HG03045 (cell line): Measurements from ENCODE around the gene CWC22.
A peak's percentile ranks its signal among the peaks of the same experiment; 100 is the strongest.

ENCODE experiments used
- ATAC-seq: cut with Tn5 transposase; IDR thresholded peaks from one replicate; pipeline ENCODE4 v1.9.1; 2021; ENCODE audit warnings: mild to moderate bottlenecking, moderate library complexity; ENCODE audit not compliant: unreplicated experiment

Gene CWC22

DNA sequence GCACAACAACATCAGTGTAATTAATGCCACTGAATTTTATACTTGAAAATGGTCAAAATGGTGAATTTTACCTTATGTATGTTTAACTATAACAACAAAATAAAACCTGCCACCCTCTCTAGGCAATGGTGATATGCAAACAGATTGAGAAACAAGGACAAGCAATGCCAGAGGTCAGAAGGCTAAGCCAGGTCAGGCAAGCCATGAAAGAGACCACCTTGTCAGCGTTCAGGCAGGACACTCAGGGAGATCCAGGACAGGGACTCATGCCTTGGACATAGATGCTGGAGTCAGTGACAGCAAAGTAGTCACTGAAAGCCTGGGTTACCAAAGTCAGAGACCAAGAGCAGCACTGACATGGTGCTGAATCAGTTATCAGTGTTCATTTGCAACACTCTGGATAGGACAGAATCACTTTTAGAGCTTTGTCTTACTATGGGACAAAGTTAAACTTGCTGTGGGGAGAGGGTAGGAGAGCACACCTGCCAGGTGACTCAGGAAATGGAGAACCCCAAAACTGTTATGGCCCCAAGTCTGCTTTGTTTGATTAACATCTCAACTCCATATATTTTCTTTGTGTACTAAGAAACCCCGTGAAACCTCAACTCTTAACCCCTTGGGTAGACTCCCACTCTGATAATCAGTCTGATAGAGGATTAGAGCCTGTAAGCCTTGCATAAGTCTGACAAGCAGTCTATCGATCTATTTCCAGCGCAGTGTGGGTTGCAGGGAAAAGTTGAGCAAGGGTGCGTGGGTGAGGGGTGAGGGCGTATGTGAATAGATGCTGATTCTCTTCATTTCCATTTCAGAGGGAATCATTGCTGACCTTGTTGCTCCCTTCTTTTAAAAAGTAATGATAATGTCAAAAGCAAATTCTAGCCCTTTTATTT lies 97.0 kb downstream of the CWC22 start:
- no peak for ATAC-seq

DNA sequence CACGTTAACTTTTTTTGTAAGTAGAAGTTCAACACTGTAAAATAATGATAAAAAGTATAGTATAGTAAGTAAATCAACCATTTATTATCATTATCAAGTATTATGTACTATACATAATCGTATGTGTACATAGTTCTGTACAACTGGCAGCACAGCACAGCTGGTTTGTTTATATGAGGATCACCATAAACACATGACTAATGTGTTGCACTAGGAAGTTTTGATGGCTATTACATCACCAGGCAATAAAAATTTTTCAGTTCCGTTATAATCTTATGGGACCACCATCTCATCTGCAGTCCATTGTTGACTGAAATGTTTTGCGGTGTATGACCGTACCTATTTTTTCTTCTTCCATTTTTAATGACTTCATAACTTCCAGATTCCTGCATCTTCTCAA lies 106.4 kb downstream of the CWC22 start:
- ATAC-seq = no peak

DNA sequence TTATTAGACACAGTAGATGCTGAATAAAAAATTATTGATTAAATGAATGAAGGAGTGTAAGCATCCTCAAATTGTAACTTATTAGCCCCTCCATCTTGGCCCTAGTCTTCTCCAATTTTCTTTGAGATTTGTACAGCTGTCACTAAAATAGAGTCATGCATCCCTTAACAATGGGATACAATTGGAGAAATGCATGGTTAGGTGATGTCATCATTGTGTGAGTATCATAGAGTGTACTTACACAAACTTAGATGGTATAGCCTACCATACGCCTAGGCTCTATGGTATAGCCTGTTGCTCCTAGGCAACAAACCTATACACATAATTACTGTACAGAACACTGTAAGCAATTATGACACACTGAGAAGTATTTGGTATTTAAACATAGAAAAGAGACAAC lies 107.4 kb downstream of the CWC22 start:
- no peak for ATAC-seq

DNA sequence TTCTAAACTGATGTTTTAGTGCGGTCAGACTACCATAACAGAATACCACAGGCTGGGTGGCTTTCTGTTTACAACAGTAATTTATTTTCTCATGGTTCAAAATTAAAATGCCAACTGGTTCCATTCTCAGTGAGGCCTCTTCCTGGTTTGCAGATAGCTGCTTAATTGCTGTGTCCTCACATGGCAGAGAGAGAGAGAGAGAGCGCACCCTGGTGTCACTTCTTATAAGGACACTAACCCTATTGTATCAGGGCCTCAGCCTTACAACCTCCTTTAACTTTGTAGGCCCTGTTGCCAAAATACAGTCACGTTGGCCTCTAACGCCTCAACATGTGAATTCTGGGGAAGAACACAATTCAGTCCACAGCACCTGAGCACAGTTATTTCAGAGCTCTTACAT lies 108.2 kb downstream of the CWC22 start:
- ATAC-seq = peak; percentile 70
